PFSK-1 (cell line): Measurements from ENCODE around the gene IGFL4.

ENCODE experiments used
- FOXP2 ChIP-seq: optimal IDR thresholded peaks from 2 replicates; pipeline ENCODE3; 2011; ENCODE audit warnings: borderline replicate concordance, control low read depth, inconsistent platforms; ENCODE audit not compliant: insufficient read depth; ENCODE audit errors: extremely low read length, extremely low read depth
- POLR2AphosphoS5 ChIP-seq: IDR thresholded peaks from 2 replicates; pipeline ENCODE4 v1.6.1; 2012; ENCODE audit warnings: low read depth, mild to moderate bottlenecking, control low read depth, low read length, moderate library complexity
- SIN3A ChIP-seq: IDR thresholded peaks from 2 replicates; pipeline ENCODE4 v1.6.1; 2012; ENCODE audit warnings: mild to moderate bottlenecking, low read length, moderate library complexity, borderline replicate concordance; ENCODE audit not compliant: insufficient read depth
- TAF1 ChIP-seq: IDR thresholded peaks from 2 replicates; pipeline ENCODE4 v1.6.1; 2012; ENCODE audit warnings: low read length, control low read depth, borderline replicate concordance; ENCODE audit not compliant: insufficient read depth
- TF ChIP-seq, protein P1 (sequence below), 2 experiments: IDR thresholded peaks; 2 replicates each; pipeline versions ENCODE4 v1.6.1 to v1.8.0; 2011 to 2012; ENCODE audit warnings: low read depth in 2 of 2, low read length in 2 of 2, control low read depth in 1 of 2, inconsistent platforms in 1 of 2, mild to moderate bottlenecking in 1 of 2, moderate library complexity in 1 of 2; ENCODE audit not compliant: insufficient read depth in 1 of 2

IGFL4 gene

DNA sequence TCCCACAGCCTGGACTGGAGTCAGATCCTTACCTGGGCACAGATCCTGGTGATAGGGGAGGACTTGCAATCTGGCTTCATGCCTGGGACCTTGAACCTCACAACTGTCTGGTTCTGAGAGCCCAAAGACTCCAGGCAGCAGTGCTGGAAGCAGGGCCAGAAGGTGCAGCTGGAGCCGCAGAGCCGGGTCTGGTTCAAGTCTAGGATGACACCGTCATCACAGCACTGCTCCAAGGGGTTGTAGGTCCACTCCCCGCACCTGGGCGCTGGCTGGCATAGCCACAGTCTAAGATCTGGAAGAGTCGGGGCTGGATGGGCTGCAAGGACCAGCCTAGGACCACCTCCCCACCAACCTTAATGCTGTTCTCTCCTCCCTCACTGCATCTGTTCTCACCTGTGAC lies 677 bp downstream of the IGFL4 start:
- TF ChIP-seq POLR2AphosphoS5: no peak
- no peak for TF ChIP-seq FOXP2
- no peak for TF ChIP-seq SIN3A
- TF ChIP-seq TAF1: no peak
- TF ChIP-seq, protein P1, sequence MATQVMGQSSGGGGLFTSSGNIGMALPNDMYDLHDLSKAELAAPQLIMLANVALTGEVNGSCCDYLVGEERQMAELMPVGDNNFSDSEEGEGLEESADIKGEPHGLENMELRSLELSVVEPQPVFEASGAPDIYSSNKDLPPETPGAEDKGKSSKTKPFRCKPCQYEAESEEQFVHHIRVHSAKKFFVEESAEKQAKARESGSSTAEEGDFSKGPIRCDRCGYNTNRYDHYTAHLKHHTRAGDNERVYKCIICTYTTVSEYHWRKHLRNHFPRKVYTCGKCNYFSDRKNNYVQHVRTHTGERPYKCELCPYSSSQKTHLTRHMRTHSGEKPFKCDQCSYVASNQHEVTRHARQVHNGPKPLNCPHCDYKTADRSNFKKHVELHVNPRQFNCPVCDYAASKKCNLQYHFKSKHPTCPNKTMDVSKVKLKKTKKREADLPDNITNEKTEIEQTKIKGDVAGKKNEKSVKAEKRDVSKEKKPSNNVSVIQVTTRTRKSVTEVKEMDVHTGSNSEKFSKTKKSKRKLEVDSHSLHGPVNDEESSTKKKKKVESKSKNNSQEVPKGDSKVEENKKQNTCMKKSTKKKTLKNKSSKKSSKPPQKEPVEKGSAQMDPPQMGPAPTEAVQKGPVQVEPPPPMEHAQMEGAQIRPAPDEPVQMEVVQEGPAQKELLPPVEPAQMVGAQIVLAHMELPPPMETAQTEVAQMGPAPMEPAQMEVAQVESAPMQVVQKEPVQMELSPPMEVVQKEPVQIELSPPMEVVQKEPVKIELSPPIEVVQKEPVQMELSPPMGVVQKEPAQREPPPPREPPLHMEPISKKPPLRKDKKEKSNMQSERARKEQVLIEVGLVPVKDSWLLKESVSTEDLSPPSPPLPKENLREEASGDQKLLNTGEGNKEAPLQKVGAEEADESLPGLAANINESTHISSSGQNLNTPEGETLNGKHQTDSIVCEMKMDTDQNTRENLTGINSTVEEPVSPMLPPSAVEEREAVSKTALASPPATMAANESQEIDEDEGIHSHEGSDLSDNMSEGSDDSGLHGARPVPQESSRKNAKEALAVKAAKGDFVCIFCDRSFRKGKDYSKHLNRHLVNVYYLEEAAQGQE (IDR thresholded peaks at IDR 0.05; ENCODE audit: insufficient read depth in 1 of 2, low read depth in 2 of 2, low read length in 2 of 2): no peak

DNA sequence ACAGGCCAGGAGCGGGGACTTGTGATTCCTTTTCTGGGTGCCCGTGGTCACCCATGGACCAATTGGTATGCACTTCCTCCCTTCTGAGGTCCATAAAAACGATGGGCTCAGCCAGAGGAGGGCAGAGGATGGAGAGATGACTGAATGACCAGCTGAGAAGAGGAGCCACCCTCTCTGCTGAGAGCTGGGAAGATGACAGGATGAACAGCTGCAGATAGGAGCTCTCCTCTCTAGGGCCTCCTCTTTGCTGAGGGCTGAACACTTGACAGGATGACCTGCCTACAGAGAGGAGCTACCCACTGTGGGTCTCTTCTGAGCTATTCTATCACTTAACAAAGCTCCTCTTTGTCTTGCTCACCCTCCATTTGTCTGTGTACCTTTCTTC lies 4.1 kb downstream of the IGFL4 start:
- TF ChIP-seq, protein P1 (IDR thresholded peaks at IDR 0.05; ENCODE audit: insufficient read depth in 1 of 2, low read depth in 2 of 2, low read length in 2 of 2): no peak
- no peak for TF ChIP-seq SIN3A
- TF ChIP-seq TAF1: no peak
- TF ChIP-seq FOXP2: no peak
- TF ChIP-seq POLR2AphosphoS5: no peak

DNA sequence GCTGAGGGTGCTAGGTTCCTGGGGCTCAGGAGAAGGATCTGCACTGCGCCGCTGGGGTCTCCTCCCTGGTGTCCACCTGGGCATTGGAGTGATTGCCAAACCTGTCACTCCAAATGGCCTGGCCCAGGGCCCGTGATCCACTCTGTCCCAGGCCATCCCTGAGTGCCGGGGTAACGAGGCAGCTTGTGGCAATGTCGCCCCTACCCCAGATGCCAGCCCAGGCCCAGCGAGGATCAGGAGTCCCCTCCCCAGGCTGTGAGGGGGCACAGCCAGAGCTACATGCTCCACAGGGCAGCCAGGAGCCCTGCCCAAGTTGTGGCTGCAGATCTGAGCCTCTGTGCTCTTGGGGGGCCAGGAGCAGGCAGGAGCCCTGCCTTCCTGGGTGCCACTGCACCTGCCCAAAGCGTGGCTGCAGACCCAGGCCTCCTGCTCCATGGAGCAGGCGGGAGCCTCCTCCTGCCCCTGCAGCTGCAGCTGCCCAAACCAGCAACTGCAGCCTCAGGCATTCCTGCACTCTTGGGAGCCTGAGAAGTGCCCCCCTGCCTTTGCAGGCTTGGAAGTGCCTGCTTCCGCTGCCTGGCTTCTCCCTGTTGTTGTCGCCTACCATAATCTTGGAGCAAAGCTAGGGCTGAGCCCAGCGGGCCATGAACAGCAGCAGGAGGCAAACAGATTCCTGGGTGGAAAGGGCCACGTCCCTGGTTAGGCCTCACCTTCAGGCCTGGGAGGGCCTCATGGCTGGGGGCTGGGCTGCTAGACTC lies 4.6 kb downstream of the IGFL4 start:
- TF ChIP-seq TAF1 (no peak), SIN3A (no peak), POLR2AphosphoS5 (no peak), FOXP2 (no peak)
- TF ChIP-seq, protein P1 (IDR thresholded peaks at IDR 0.05; ENCODE audit: insufficient read depth in 1 of 2, low read depth in 2 of 2, low read length in 2 of 2): no peak

DNA sequence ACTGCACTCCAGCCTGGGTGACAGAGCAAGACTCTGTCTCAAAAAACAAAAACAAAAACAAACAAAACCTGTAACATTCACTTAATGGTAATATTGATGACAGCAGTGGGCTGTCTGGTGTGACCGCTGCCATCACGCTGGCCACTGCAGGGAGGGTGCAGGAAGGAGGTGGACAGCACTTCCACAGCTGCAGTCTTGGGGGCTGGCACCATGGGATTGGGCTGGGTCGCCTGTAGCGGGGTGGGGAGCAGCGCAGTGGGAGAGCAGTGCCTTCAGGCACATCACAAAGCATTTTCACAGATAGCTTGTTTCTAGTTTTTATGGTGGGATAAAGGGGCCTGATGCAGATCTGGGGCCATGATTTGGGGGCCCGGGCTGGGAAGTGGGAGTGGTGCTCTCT lies 5.3 kb downstream of the IGFL4 start:
- TF ChIP-seq, protein P1 (IDR thresholded peaks at IDR 0.05; ENCODE audit: insufficient read depth in 1 of 2, low read depth in 2 of 2, low read length in 2 of 2): no peak
- TF ChIP-seq POLR2AphosphoS5: no peak
- no peak for TF ChIP-seq TAF1
- no peak for TF ChIP-seq FOXP2
- no peak for TF ChIP-seq SIN3A

DNA sequence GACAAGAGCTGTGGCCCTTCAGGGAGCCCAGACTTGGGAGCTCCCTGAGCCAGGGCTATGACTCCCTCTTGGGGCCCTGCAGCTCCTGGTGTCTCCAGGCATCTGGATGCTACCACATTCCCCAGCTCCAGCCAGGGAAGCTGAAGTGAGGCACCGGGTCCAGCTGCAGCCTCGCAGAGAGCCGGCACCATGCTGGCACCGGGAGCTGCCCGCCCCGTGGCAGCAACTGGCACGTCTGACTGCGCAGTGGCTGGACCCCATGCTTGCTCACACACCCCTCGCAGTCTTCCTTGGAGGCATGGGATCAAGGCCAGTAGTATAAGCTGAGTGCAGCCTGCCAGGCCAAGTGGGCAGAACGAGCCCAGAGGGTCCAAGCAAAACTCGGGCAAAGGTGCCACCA lies 7.4 kb downstream of the IGFL4 start:
- TF ChIP-seq POLR2AphosphoS5: no peak
